ENCODE results near the gene LONP2.
"Not testable (repeated sequence)": the region's sequence is repeated elsewhere in the genome, so short reads cannot be mapped to it uniquely, and the experiment has no call there.

GRCh38 chr16:48240147-48240546 lies 4.0 kb upstream of the LONP2 start:
- not testable (repeated sequence) for TF ChIP-seq CTCF (IDR thresholded peaks at IDR 0.05; ENCODE audit: insufficient read depth, low read depth, low read length); EZH2 (IDR thresholded peaks at IDR 0.05; ENCODE audit: insufficient read depth, low read length)

Data from astrocyte (in vitro differentiated cells and primary cell).